K562 (cell line): ENCODE data around the gene ARHGEF25. TPM values are rescaled to one million over a fixed set of nuclear protein-coding genes. Genes with fewer than 3 reads are reported as not detected.

Source experiments
- ESRRA ChIP-seq: fragments of 450-650 bp; IDR thresholded peaks from 2 replicates; pipeline ENCODE4 v1.6.1; 2014; ENCODE audit warnings: low read depth, mild to moderate bottlenecking, moderate library complexity, borderline replicate concordance
- GABPA ChIP-seq: fragments of 200-800 bp; sonication (Bioruptor generic); conservative IDR thresholded peaks from 2 replicates; pipeline ENCODE4 v1.6.1; 2016; ENCODE audit warnings: low read depth, missing genetic modification characterization, missing compliant biosample characterization
- HDAC6 ChIP-seq: IDR thresholded peaks from 2 replicates; pipeline ENCODE4 v1.6.1; 2012; ENCODE audit warnings: low read depth, mild to moderate bottlenecking, control low read depth, inconsistent platforms, low read length, moderate library complexity
- KDM5B ChIP-seq: fragments of 200-600 bp; sonication (generic); IDR thresholded peaks from 2 replicates; pipeline ENCODE4 v1.6.1; 2012; ENCODE audit warnings: low read depth, mild to moderate bottlenecking, moderate library complexity, low read length, control low read depth, inconsistent platforms; ENCODE audit not compliant: insufficient replicate concordance
- MXI1 ChIP-seq: IDR thresholded peaks from 2 replicates; pipeline ENCODE4 v1.6.1; 2011; ENCODE audit warnings: low read depth, mild to moderate bottlenecking, improper control_type of control experiment, low read length
- MYC ChIP-seq, 2 experiments: fragments of 250-450 bp in 1 of 2; sonication (Bioruptor Pico) in 1 of 2; IDR thresholded peaks; 2 replicates each; pipeline versions ENCODE4 v1.5.1 to v1.6.1; 2012 to 2021; ENCODE audit warnings: low read depth in 2 of 2, borderline replicate concordance in 1 of 2, improper control_type of control experiment in 1 of 2, low read length in 1 of 2, mild to moderate bottlenecking in 1 of 2, moderate library complexity in 1 of 2
- RB1 ChIP-seq: fragments of 450-650 bp; IDR thresholded peaks from 2 replicates; pipeline ENCODE4 v1.6.1; 2017; ENCODE audit warnings: low read depth, mild to moderate bottlenecking
- RBBP5 ChIP-seq: fragments of 200-600 bp; sonication (generic); IDR thresholded peaks from 2 replicates; pipeline ENCODE4 v1.6.1; 2012; ENCODE audit warnings: borderline replicate concordance, mild to moderate bottlenecking, low read length, control low read depth, inconsistent platforms; ENCODE audit not compliant: insufficient read depth, poor library complexity, severe bottlenecking
- RCOR1 ChIP-seq, 2 experiments: IDR thresholded peaks; 2 replicates each; pipeline ENCODE4 v1.6.1; 2012; ENCODE audit warnings: low read depth in 2 of 2, low read length in 2 of 2, borderline replicate concordance in 1 of 2, improper control_type of control experiment in 1 of 2
- SREBF2 ChIP-seq: sonication (generic); formaldehyde crosslinking; IDR thresholded peaks from 2 replicates; pipeline ENCODE4 v1.4.0; 2020; ENCODE audit warnings: mild to moderate bottlenecking, missing genetic modification reagents
- TAF1 ChIP-seq: IDR thresholded peaks from 2 replicates; pipeline ENCODE4 v1.6.1; 2011; ENCODE audit warnings: mild to moderate bottlenecking, low read length, moderate library complexity; ENCODE audit not compliant: insufficient read depth, control insufficient read depth, severe bottlenecking; ENCODE audit errors: extremely low read depth
- UBTF ChIP-seq, 2 experiments: IDR thresholded peaks; 2 replicates each; pipeline ENCODE4 v1.6.1; 2012; ENCODE audit warnings: improper control_type of control experiment in 2 of 2, low read depth in 2 of 2, low read length in 2 of 2, borderline replicate concordance in 1 of 2
- ZBTB17 ChIP-seq: fragments of 450-650 bp; formaldehyde crosslinking; IDR thresholded peaks from 2 replicates; pipeline ENCODE4 v1.4.0; 2020; ENCODE audit warnings: mild to moderate bottlenecking
- ZFX ChIP-seq: sonication (generic); formaldehyde crosslinking; IDR thresholded peaks from 2 replicates; pipeline ENCODE4 v1.8.0; 2022; ENCODE audit warnings: mild to moderate bottlenecking, missing genetic modification reagents, moderate library complexity
- ZNF134 ChIP-seq: fragments of 250-450 bp; sonication (Bioruptor Pico); conservative IDR thresholded peaks from 2 replicates; pipeline ENCODE4 v1.4.0; 2020
- ZNF408 ChIP-seq: fragments of 250-450 bp; sonication (Bioruptor Pico); IDR thresholded peaks from 2 replicates; pipeline ENCODE4 v1.4.0; 2020; ENCODE audit warnings: low read depth, mild to moderate bottlenecking, moderate library complexity
- polyA plus RNA-seq, 8 experiments: library from polyadenylated mRNA; depleted of rRNA in 4 of 8; stranded (reverse) in 5 of 8; unstranded in 3 of 8; fragments of >200 nt; fragmentation: Nextera tagmentation in 2 of 8; fragmentation: Illumina TruSeq in 1 of 8; extraction: Ambion mirVana in 2 of 8; extraction: Trizol in 1 of 8; gene quantifications; 2 replicates each; pipeline versions ENCODE4 v1.2.1 to v1.2.3, GENCODE V29; 2011 to 2014; ENCODE audit warnings: inconsistent platforms in 1 of 8, missing spikeins in 1 of 8
- total RNA-seq, 7 experiments: library from RNA; depleted of rRNA in 6 of 7; stranded (reverse); fragments of >200 nt in 6 of 7; fragmentation: Illumina TruSeq in 2 of 7; extraction: Trizol in 2 of 7; gene quantifications; 2 replicates each; pipeline versions ENCODE4 v1.2.1 to v1.2.3, GENCODE V29; 2011 to 2021; ENCODE audit warnings: low replicate concordance in 1 of 7
- TF ChIP-seq, protein P1 (sequence below): fragments of 450-650 bp; IDR thresholded peaks from 2 replicates; pipeline ENCODE4 v1.7.1; 2018; ENCODE audit warnings: mild to moderate bottlenecking, low read depth; ENCODE audit not compliant: partially characterized antibody
- TF ChIP-seq, protein P2 (sequence below): fragments of 450-650 bp; IDR thresholded peaks from 2 replicates; pipeline ENCODE4 v1.7.0; 2016; ENCODE audit warnings: borderline replicate concordance

ARHGEF25 gene
- total and polyA plus RNA-seq, 9 of the 15 experiments (the other 6 are each of a cell fraction or from before 2014, with no cell fraction given), result 0.13 to 17.3 (median 11.6) TPM

DNA sequence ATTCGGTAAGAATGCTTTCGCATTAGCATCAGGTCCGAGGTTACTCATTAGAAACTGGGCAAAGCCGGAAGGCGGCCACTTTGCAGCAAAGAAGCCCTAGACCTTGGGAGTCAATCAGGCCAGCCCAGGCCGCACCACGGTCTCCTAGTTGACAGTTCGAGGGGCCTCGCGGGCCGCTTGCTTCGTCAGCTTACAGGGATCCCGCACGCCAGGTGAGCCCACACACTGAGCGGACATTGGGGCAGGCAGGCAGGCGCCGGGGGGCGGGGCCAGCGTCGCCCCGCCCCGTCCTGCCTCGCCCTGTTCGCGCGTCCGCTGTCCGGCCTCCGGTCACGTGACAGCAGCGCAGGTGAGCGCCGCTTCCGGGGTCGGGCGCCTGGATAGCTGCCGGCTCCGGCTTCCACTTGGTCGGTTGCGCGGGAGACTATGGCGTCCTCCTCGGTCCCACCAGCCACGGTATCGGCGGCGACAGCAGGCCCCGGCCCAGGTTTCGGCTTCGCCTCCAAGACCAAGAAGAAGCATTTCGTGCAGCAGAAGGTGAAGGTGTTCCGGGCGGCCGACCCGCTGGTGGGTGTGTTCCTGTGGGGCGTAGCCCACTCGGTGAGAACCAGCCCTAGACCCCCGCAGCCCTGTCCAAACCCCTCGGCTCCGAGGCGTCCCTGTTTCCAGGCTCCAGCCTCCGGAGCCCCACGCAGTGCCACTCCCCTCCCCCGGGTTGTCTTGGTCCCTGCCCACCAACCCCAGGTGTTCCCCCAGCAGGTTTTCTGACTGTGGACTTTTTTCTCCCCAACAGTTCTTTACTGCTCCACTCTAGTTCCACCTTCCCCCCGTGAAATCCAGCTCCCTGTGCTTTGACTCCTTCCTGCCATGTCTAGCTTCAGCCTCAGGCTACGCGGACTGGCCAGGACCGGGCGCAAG is 20.1 kb upstream of the ARHGEF25 start, which contains the start of gene PIP4K2C (continued):
- TF ChIP-seq, protein P1, sequence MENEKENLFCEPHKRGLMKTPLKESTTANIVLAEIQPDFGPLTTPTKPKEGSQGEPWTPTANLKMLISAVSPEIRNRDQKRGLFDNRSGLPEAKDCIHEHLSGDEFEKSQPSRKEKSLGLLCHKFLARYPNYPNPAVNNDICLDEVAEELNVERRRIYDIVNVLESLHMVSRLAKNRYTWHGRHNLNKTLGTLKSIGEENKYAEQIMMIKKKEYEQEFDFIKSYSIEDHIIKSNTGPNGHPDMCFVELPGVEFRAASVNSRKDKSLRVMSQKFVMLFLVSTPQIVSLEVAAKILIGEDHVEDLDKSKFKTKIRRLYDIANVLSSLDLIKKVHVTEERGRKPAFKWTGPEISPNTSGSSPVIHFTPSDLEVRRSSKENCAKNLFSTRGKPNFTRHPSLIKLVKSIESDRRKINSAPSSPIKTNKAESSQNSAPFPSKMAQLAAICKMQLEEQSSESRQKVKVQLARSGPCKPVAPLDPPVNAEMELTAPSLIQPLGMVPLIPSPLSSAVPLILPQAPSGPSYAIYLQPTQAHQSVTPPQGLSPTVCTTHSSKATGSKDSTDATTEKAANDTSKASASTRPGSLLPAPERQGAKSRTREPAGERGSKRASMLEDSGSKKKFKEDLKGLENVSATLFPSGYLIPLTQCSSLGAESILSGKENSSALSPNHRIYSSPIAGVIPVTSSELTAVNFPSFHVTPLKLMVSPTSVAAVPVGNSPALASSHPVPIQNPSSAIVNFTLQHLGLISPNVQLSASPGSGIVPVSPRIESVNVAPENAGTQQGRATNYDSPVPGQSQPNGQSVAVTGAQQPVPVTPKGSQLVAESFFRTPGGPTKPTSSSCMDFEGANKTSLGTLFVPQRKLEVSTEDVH, result peak; percentile 75
- TF ChIP-seq ZNF408 (CRISPR knock-in tag), result no peak
- TF ChIP-seq MXI1, result peak; percentile 17; the same call in 1 of the 2 replicates
- TF ChIP-seq ZNF134, result no peak
- peak; percentile 82 for TF ChIP-seq RBBP5
- peak; percentile 80 for TF ChIP-seq GABPA (tag)
- TF ChIP-seq TAF1, result peak; percentile 72
- peak in 1 of 2 experiments; percentile 24; a peak in 1 of 4 replicates for TF ChIP-seq RCOR1 (IDR thresholded peaks at IDR 0.05; ENCODE audit: borderline replicate concordance in 1 of 2, low read depth in 2 of 2, low read length in 2 of 2)
- TF ChIP-seq, protein P2, sequence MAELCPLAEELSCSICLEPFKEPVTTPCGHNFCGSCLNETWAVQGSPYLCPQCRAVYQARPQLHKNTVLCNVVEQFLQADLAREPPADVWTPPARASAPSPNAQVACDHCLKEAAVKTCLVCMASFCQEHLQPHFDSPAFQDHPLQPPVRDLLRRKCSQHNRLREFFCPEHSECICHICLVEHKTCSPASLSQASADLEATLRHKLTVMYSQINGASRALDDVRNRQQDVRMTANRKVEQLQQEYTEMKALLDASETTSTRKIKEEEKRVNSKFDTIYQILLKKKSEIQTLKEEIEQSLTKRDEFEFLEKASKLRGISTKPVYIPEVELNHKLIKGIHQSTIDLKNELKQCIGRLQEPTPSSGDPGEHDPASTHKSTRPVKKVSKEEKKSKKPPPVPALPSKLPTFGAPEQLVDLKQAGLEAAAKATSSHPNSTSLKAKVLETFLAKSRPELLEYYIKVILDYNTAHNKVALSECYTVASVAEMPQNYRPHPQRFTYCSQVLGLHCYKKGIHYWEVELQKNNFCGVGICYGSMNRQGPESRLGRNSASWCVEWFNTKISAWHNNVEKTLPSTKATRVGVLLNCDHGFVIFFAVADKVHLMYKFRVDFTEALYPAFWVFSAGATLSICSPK, result no peak
- peak; percentile 84 for TF ChIP-seq KDM5B
- TF ChIP-seq ZFX (CRISPR knock-in tag), result peak; percentile 71
- TF ChIP-seq RB1, result peak; percentile 84; the same call in 1 of the 2 replicates
- peak in 1 of 2 experiments; percentile 38; a peak in 1 of 4 replicates for TF ChIP-seq UBTF (IDR thresholded peaks at IDR 0.05; ENCODE audit: borderline replicate concordance in 1 of 2, low read depth in 2 of 2, low read length in 2 of 2)
- peak; percentile 46; the same call in 1 of the 2 replicates for TF ChIP-seq MYC (IDR thresholded peaks at IDR 0.05; ENCODE audit: low read depth, low read length)
- TF ChIP-seq MYC (CRISPR knock-in tag; IDR thresholded peaks at IDR 0.05; ENCODE audit: borderline replicate concordance, low read depth), result no peak
- no peak for TF ChIP-seq SREBF2 (CRISPR knock-in tag)
- no peak for TF ChIP-seq ESRRA
- TF ChIP-seq ZBTB17 (CRISPR knock-in tag), result 0 out of 2 replicates have a peak, but pooled peaks have one; percentile 32
- TF ChIP-seq HDAC6, result no peak
